K562 (cell line): Measurements from ENCODE around the gene COL4A2. TPM values are rescaled to one million over a fixed set of nuclear protein-coding genes. Genes with fewer than 3 reads are reported as not detected.

Source experiments
- ATAC-seq: fragments of 200-7000 bp; cut with Tn5 transposase; 3 replicates; pipeline ENCODE4 v1.9.1; 2020; ENCODE audit warnings: moderate library complexity
- BruUV-seq: library from RNA; stranded (reverse); fragments of 400-500 nt; replicated peaks from 2 replicates; lab custom pipeline; 2021; lab: Mats Ljungman, UMichigan
- CTCF ChIA-PET: fragments of 300-600 bp; formaldehyde crosslinking; extraction: SDS; loops from one replicate; lab custom pipeline; 2021; ENCODE audit warnings: low intra/inter-chr PET ratio; lab: Yijun Ruan, JAX
- POLR2A ChIA-PET: fragments of 300-600, 350-650 bp; sonication (Branson Sonifier 250); formaldehyde crosslinking; extraction: SDS; loops from one replicate; lab custom pipeline; 2021; ENCODE audit warnings: antibody characterized with exemption, inconsistent platforms; lab: Yijun Ruan, JAX
- DNase-seq, 4 experiments: peaks; one replicate each; pipeline versions ENCODE4 v3.0.0 to v3.0.0-alpha.2; 2011 to 2018; ENCODE audit warnings: low spot score in 3 of 4, mixed read lengths in 3 of 4; ENCODE audit errors: extremely low read depth in 1 of 4
- FAIRE-seq: peaks from 2 replicates; lab custom pipeline; 2011; peaks lifted over from hg19 to GRCh38; lab: Jason Lieb, UNC
- H2AFZ ChIP-seq: 2 replicates; pipeline ENCODE4 v1.6.0; 2011; ENCODE audit warnings: low read depth, low read length, control low read depth, inconsistent platforms
- H3K27ac ChIP-seq: fragments of 200-600 bp; 3 replicates; pipeline ENCODE4 v1.8.0; 2011; ENCODE audit warnings: low read depth, mild to moderate bottlenecking, control low read depth, inconsistent platforms, low read length, moderate library complexity, mixed read lengths; ENCODE audit errors: extremely low read depth
- H3K27me3 ChIP-seq, 2 experiments: fragments of 300-600 bp in 1 of 2; 2 replicates in 1 of 2; 3 replicates in 1 of 2; pipeline versions ENCODE4 v1.6.0 to v1.8.0; 2011; ENCODE audit warnings: inconsistent platforms in 2 of 2, low read length in 2 of 2, mild to moderate bottlenecking in 1 of 2, mixed read lengths in 1 of 2, moderate library complexity in 1 of 2; ENCODE audit not compliant: control insufficient read depth in 2 of 2, insufficient read depth in 2 of 2
- H3K36me3 ChIP-seq: fragments of 300-600 bp; 3 replicates; pipeline ENCODE4 v1.8.0; 2011; ENCODE audit warnings: mild to moderate bottlenecking, low read length, inconsistent platforms; ENCODE audit not compliant: control insufficient read depth, insufficient read depth
- H3K4me1 ChIP-seq, 2 experiments: fragments of 200-600 bp in 1 of 2; replicated peaks in 1 of 2; 2 replicates in 1 of 2; 3 replicates in 1 of 2; pipeline versions ENCODE4 v1.5.1 to v1.8.0; 2011; ENCODE audit warnings: inconsistent platforms in 2 of 2, low read length in 2 of 2, mild to moderate bottlenecking in 1 of 2, mixed read lengths in 1 of 2, moderate library complexity in 1 of 2; ENCODE audit not compliant: control insufficient read depth in 2 of 2, insufficient read depth in 2 of 2
- H3K4me2 ChIP-seq: 2 replicates; pipeline ENCODE4 v1.6.1; 2011; ENCODE audit warnings: low read length, control low read depth, inconsistent platforms, mixed read lengths; ENCODE audit not compliant: insufficient read depth
- H3K4me3 ChIP-seq: fragments of 200-600 bp; sonication (generic), shearing (Covaris generic); 2 replicates; pipeline ENCODE4 v1.5.1; 2016; ENCODE audit warnings: control low read depth, inconsistent platforms
- H3K79me2 ChIP-seq: fragments of 200-600 bp; 3 replicates; pipeline ENCODE4 v1.8.0; 2011; ENCODE audit warnings: low read length, inconsistent platforms; ENCODE audit not compliant: control insufficient read depth, insufficient read depth
- H3K9ac ChIP-seq, 2 experiments: 2 replicates each; pipeline versions ENCODE4 v1.6.0 to v1.6.1; 2011; ENCODE audit warnings: low read depth in 2 of 2, low read length in 2 of 2, control low read depth in 1 of 2, inconsistent platforms in 1 of 2, mild to moderate bottlenecking in 1 of 2, mixed read lengths in 1 of 2; ENCODE audit not compliant: insufficient read depth in 1 of 2
- H3K9me1 ChIP-seq: one replicate; pipeline ENCODE4 v1.6.0; 2011; ENCODE audit warnings: inconsistent platforms, mild to moderate bottlenecking, low read length, moderate library complexity; ENCODE audit not compliant: control insufficient read depth, insufficient read depth
- H3K9me3 ChIP-seq: replicated peaks from 2 replicates; pipeline ENCODE4 v1.5.1; 2011; ENCODE audit warnings: low read depth, low read length, inconsistent platforms; ENCODE audit not compliant: control insufficient read depth, insufficient read depth
- H4K20me1 ChIP-seq: replicated peaks from 2 replicates; pipeline ENCODE4 v1.6.1; 2011; ENCODE audit warnings: low read length, inconsistent platforms, mixed read lengths; ENCODE audit not compliant: control insufficient read depth, insufficient read depth
- ARID2 ChIP-seq: fragments of 450-650 bp; IDR thresholded peaks from 2 replicates; pipeline ENCODE4 v1.6.1; 2017; ENCODE audit warnings: antibody characterized with exemption, mild to moderate bottlenecking
- CREB1 ChIP-seq, 2 experiments: sonication (generic) in 1 of 2; formaldehyde crosslinking in 1 of 2; IDR thresholded peaks; 2 replicates each; pipeline versions ENCODE4 v1.6.1 to v1.8.0; 2012 to 2022; ENCODE audit warnings: inconsistent platforms in 1 of 2, mild to moderate bottlenecking in 1 of 2, missing genetic modification reagents in 1 of 2, moderate library complexity in 1 of 2
- DNMT1 ChIP-seq: fragments of 450-650 bp; IDR thresholded peaks from 2 replicates; pipeline ENCODE4 v1.6.1; 2016; ENCODE audit warnings: antibody characterized with exemption, mild to moderate bottlenecking
- FOXA1 ChIP-seq: fragments of 450-650 bp; IDR thresholded peaks from 2 replicates; pipeline ENCODE4 v1.6.1; 2016; ENCODE audit warnings: mild to moderate bottlenecking, borderline replicate concordance
- KAT2B ChIP-seq: IDR thresholded peaks from one replicate; pipeline ENCODE4 v1.6.1; 2012; ENCODE audit warnings: low read depth, mild to moderate bottlenecking, control low read depth, inconsistent platforms, low read length, moderate library complexity
- RBM15 ChIP-seq: fragments of 200-400 bp; formaldehyde crosslinking; IDR thresholded peaks from 2 replicates; pipeline ENCODE4 v1.6.1; 2018; ENCODE audit warnings: mild to moderate bottlenecking, low read length, moderate library complexity; ENCODE audit not compliant: insufficient read depth
- SAFB ChIP-seq: fragments of 200-400 bp; formaldehyde crosslinking; IDR thresholded peaks from 2 replicates; pipeline ENCODE4 v1.6.1; 2017; ENCODE audit warnings: low read depth, low read length, borderline replicate concordance
- TFAM ChIP-seq: fragments of 250-450 bp; sonication (Bioruptor Pico); conservative IDR thresholded peaks from 2 replicates; pipeline ENCODE4 v1.5.0; 2021; ENCODE audit warnings: mild to moderate bottlenecking, moderate library complexity
- ZNF347 ChIP-seq: fragments of 450-650 bp; formaldehyde crosslinking; IDR thresholded peaks from 2 replicates; pipeline ENCODE4 v1.4.0; 2020; ENCODE audit warnings: low read depth, mild to moderate bottlenecking, moderate library complexity
- ZNF707 ChIP-seq: fragments of 250-450 bp; sonication (Bioruptor Pico); conservative IDR thresholded peaks from 2 replicates; pipeline ENCODE4 v1.8.0; 2022; ENCODE audit warnings: inconsistent platforms, mild to moderate bottlenecking, moderate library complexity
- WGBS: fragments of 100-300 bp; shearing (Covaris generic); methylation state at CpG from one replicate; pipeline ENCODE4 v1.1.6; 2016; ENCODE audit warnings: low coverage, mixed read lengths; ENCODE audit not compliant: insufficient coverage; ENCODE audit errors: missing lambda C conversion rate; 5-methylcytosine and 5-hydroxymethylcytosine counted together
- in situ Hi-C: fragments of 300-500 bp; cut with MboI; formaldehyde crosslinking; loops from 4 replicates; pipeline ENCODE4 v1.15.0; 2018; ENCODE audit warnings: inconsistent platforms, mixed read lengths
- intact Hi-C: fragments of 100-400 bp; cut with micrococcal nuclease; formaldehyde crosslinking; loops from 2 replicates; pipeline ENCODE4 v1.14.2; 2022
- polyA plus RNA-seq, 8 experiments: library from polyadenylated mRNA; depleted of rRNA in 4 of 8; stranded (reverse) in 5 of 8; unstranded in 3 of 8; fragments of >200 nt; fragmentation: Nextera tagmentation in 2 of 8; fragmentation: Illumina TruSeq in 1 of 8; extraction: Ambion mirVana in 2 of 8; extraction: Trizol in 1 of 8; gene quantifications; 2 replicates each; pipeline versions ENCODE4 v1.2.1 to v1.2.3, GENCODE V29; 2011 to 2014; ENCODE audit warnings: inconsistent platforms in 1 of 8, missing spikeins in 1 of 8
- total RNA-seq, 7 experiments: library from RNA; depleted of rRNA in 6 of 7; stranded (reverse); fragments of >200 nt in 6 of 7; fragmentation: Illumina TruSeq in 2 of 7; extraction: Trizol in 2 of 7; gene quantifications; 2 replicates each; pipeline versions ENCODE4 v1.2.1 to v1.2.3, GENCODE V29; 2011 to 2021; ENCODE audit warnings: low replicate concordance in 1 of 7
- TF ChIP-seq, protein P1 (sequence below): fragments of 250-450 bp; sonication (Bioruptor Pico); IDR thresholded peaks from 2 replicates; pipeline ENCODE4 v1.4.0; 2020; ENCODE audit warnings: mild to moderate bottlenecking
- TF ChIP-seq, protein P2 (sequence below): sonication (generic); formaldehyde crosslinking; IDR thresholded peaks from 2 replicates; pipeline ENCODE4 v1.8.0; 2022; ENCODE audit warnings: missing genetic modification reagents, mild to moderate bottlenecking, borderline replicate concordance

The COL4A2 gene
- total and polyA plus RNA-seq, 9 of the 15 experiments (the other 6 are each of a cell fraction or from before 2014, with no cell fraction given) = 0.13 to 15.2 (median 8.1) TPM

DNA sequence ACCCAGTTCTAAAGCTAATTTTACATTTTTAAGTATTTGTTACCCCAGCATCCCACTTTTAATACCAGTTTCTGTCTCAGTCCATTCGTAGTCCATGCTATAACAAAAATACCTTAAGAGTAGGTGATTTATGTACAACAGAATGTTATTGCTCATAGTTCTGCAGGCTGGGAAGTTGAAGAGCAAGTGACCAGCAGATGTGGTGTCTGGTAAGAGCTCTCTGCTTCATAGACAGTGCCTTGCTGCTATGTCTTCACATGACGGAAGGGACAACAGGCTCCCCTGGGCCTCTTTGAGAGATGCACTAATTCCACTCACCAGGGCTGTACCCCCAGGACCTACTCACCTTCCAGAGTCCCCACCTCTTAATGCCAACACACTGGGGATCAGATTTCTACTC lies 96.6 kb downstream of the COL4A2 start:
- ATAC-seq = no peak
- CTCF ChIA-PET = no interaction called here
- Histone ChIP-seq H3K27ac (no peak overlapping the region), H3K9ac (no peak overlapping the region), H3K4me2 (no peak overlapping the region), H3K27me3 (peaks cover 2 to 30% of the 10 kb centered on the region in 2 experiments), H4K20me1 (no peaks in the 10 kb centered on the region), H3K36me3 (no peaks in the 10 kb centered on the region), H3K9me1 (no peaks in the 10 kb centered on the region), H3K4me1 (no peaks in the 10 kb centered on the region), H2AFZ (no peak overlapping the region), H3K4me3 (no peak overlapping the region), H3K9me3 (no peaks in the 10 kb centered on the region), H3K79me2 (no peaks in the 10 kb centered on the region)
- BruUV-seq = no TSS peak
- DNase-seq = no peak
- no peak for TF ChIP-seq TFAM (CRISPR knock-in tag)
- TF ChIP-seq ZNF707 (CRISPR knock-in tag) = no peak
- TF ChIP-seq, protein P1, sequence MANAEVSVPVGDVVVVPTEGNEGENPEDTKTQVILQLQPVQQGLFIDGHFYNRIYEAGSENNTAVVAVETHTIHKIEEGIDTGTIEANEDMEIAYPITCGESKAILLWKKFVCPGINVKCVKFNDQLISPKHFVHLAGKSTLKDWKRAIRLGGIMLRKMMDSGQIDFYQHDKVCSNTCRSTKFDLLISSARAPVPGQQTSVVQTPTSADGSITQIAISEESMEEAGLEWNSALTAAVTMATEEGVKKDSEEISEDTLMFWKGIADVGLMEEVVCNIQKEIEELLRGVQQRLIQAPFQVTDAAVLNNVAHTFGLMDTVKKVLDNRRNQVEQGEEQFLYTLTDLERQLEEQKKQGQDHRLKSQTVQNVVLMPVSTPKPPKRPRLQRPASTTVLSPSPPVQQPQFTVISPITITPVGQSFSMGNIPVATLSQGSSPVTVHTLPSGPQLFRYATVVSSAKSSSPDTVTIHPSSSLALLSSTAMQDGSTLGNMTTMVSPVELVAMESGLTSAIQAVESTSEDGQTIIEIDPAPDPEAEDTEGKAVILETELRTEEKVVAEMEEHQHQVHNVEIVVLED (CRISPR knock-in tag) = no peak
- intact Hi-C loops (no loop called here), in situ Hi-C loops (no loop called here)
- 6% methylated on average over 2 of the region's 2 CpGs for WGBS
- no peak for FAIRE-seq
- POLR2A ChIA-PET = interaction anchor here (0.9 kb wide), 1 partner anchor 16 kb away, joined by 3 read pairs; no protein-coding TSS in a partner anchor

DNA sequence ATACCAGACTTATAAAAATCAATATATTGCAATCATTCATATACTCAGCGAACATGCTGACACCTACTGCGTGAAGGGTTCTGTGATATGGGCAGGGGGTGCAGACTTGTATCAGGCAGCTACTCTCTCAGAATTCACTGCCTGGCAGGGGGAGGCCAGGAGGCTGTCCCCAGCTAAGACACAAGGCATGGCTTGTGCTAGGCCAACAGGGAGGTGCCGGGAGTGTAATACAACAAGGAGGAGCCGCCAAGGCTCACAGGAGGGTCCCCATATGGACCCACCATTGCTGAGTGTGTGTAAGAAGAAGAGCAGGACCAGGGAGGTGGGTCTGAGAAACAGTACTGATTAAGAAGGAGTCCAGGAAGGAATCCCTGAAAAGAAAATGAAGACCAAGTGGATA lies 97.2 kb downstream of the COL4A2 start:
- FAIRE-seq (no peak), DNase-seq (no peak), ATAC-seq (no peak)
- H4K20me1 ChIP-seq = no peaks in the 10 kb centered on the region
- H3K27me3 ChIP-seq = peaks cover 2 to 36% of the 10 kb centered on the region in 2 experiments
- H3K9ac ChIP-seq = no peak overlapping the region
- H2AFZ ChIP-seq = no peak overlapping the region
- no peaks in the 10 kb centered on the region for H3K36me3 ChIP-seq
- no peaks in the 10 kb centered on the region for H3K79me2 ChIP-seq
- POLR2A ChIA-PET = interaction anchor here (0.5 to 0.9 kb wide), 2 partner anchors 16 to 211 kb away, joined by 3 read pairs; partner anchors contain the start of gene NAXD
- CTCF ChIA-PET = no interaction called here
- H3K4me1 ChIP-seq = no peaks in the 10 kb centered on the region
- H3K27ac ChIP-seq = no peak overlapping the region
- BruUV-seq = no TSS peak
- no peak overlapping the region for H3K4me2 ChIP-seq
- no peak overlapping the region for H3K4me3 ChIP-seq
- in situ Hi-C loops (no loop called here), intact Hi-C loops (no loop called here)
- H3K9me1 ChIP-seq = no peaks in the 10 kb centered on the region
- no peaks in the 10 kb centered on the region for H3K9me3 ChIP-seq
- WGBS = 4% methylated on average over 4 of the region's 4 CpGs
- TF ChIP-seq ARID2 (no peak), TFAM (CRISPR knock-in tag) (no peak), ZNF347 (CRISPR knock-in tag) (no peak), DNMT1 (no peak), RBM15 (no peak), SAFB (no peak), CREB1 (IDR thresholded peaks at IDR 0.05) (no peak), CREB1 (CRISPR knock-in tag; IDR thresholded peaks at IDR 0.05) (no peak), FOXA1 (no peak), KAT2B (no peak)
- TF ChIP-seq, protein P2, sequence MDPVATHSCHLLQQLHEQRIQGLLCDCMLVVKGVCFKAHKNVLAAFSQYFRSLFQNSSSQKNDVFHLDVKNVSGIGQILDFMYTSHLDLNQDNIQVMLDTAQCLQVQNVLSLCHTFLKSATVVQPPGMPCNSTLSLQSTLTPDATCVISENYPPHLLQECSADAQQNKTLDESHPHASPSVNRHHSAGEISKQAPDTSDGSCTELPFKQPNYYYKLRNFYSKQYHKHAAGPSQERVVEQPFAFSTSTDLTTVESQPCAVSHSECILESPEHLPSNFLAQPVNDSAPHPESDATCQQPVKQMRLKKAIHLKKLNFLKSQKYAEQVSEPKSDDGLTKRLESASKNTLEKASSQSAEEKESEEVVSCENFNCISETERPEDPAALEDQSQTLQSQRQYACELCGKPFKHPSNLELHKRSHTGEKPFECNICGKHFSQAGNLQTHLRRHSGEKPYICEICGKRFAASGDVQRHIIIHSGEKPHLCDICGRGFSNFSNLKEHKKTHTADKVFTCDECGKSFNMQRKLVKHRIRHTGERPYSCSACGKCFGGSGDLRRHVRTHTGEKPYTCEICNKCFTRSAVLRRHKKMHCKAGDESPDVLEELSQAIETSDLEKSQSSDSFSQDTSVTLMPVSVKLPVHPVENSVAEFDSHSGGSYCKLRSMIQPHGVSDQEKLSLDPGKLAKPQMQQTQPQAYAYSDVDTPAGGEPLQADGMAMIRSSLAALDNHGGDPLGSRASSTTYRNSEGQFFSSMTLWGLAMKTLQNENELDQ (CRISPR knock-in tag) = no peak
